ENCODE measurements around the gene TNRC6C. TPM values are rescaled to one million over a fixed set of nuclear protein-coding genes. Genes with fewer than 3 reads are reported as not detected.

TNRC6C gene
- total and polyA plus RNA-seq, 2 of the 13 experiments (the other 11 are each of a cell fraction or from before 2014, with no cell fraction given): 0.66 to 4.9 TPM

- TF ChIP-seq TBL1XR1 (IDR thresholded peaks at IDR 0.05; ENCODE audit: borderline replicate concordance, low read length, partially characterized antibody) (no peak), ZNF703 (CRISPR knock-in tag; IDR thresholded peaks at IDR 0.05; ENCODE audit: borderline replicate concordance) (no peak), SP1 (IDR thresholded peaks at IDR 0.05) (no peak), SP1 (CRISPR knock-in tag; IDR thresholded peaks at IDR 0.05) (no peak), ZNF329 (CRISPR knock-in tag; IDR thresholded peaks at IDR 0.05; ENCODE audit: low read depth) (no peak), ZBTB4 (CRISPR knock-in tag; IDR thresholded peaks at IDR 0.05; ENCODE audit: borderline replicate concordance) (no peak), TAF1 (CRISPR knock-in tag; IDR thresholded peaks at IDR 0.05) (no peak)
- TF ChIP-seq, protein P1, sequence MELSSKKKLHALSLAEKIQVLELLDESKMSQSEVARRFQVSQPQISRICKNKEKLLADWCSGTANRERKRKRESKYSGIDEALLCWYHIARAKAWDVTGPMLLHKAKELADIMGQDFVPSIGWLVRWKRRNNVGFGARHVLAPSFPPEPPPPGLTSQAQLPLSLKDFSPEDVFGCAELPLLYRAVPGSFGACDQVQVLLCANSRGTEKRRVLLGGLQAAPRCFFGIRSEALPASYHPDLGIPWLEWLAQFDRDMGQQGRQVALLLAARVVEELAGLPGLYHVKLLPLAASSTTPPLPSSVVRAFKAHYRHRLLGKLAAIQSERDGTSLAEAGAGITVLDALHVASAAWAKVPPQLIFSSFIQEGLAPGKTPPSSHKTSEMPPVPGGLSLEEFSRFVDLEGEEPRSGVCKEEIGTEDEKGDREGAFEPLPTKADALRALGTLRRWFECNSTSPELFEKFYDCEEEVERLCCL (CRISPR knock-in tag; IDR thresholded peaks at IDR 0.05; ENCODE audit: borderline replicate concordance): no peak
These were observed 147.0 kb downstream of the TNRC6C start (continued) for GRCh38 chr17:78105551-78105950.

GRCh38 chr17:78106211-78106610, 147.7 kb downstream of the TNRC6C start:
- H4K20me1 ChIP-seq (ENCODE audit: insufficient read depth, low read length): no peaks in the 10 kb centered on the region
- no peak overlapping the region for H3K4me3 ChIP-seq (replicated peaks in 1 of 3; ENCODE audit: insufficient read depth in 1 of 3, low read depth in 2 of 3, low read length in 3 of 3)
- no peaks in the 10 kb centered on the region for H3K79me2 ChIP-seq (ENCODE audit: insufficient read depth, low read length)
- DNase-seq (ENCODE audit: low spot score) (no peak), FAIRE-seq (no peak), ATAC-seq (no peak)
- peaks cover 39% of the 10 kb centered on the region for H3K4me1 ChIP-seq (ENCODE audit: insufficient read depth, low read length)
- H3K27ac ChIP-seq (ENCODE audit: extremely low read length, insufficient read depth, low read length): peak overlapping the region; percentile 52
- H3K9ac ChIP-seq (ENCODE audit: insufficient read depth, low read depth, low read length): no peak overlapping the region
- WGBS (ENCODE audit: low lambda C conversion rate): 91% methylated on average over 15 of the region's 15 CpGs
- H3K4me2 ChIP-seq (ENCODE audit: low read depth, low read length): peak overlapping the region; percentile 58; the same call in 1 of the 2 replicates
- intact Hi-C loops (cut with micrococcal nuclease; ENCODE audit: unreplicated experiment) (no loop called here), in situ Hi-C loops (cut with HindIII; ENCODE audit: extremely low pct_ligation_motif_present, low pct_unique_long_range_greater_than_20kb) (no loop called here)
- POLR2A ChIA-PET: interaction anchor here (0.8 to 1.0 kb wide), 3 partner anchors 21 to 81 kb away, joined by 3 to 4 read pairs (median 3); partner anchors contain the start of genes AFMID and TK1
- no peak overlapping the region for H2AFZ ChIP-seq (ENCODE audit: low read length)
- peaks cover 5% of the 10 kb centered on the region; the same call in 1 of the 2 replicates for H3K9me3 ChIP-seq (ENCODE audit: low read length)
- CTCF ChIA-PET (ENCODE audit: low intra/inter-chr PET ratio, low total read pairs): no interaction called here
- H3K36me3 ChIP-seq (replicated peaks in 1 of 2; ENCODE audit: control insufficient read depth in 1 of 2, insufficient read depth in 2 of 2, low read length in 2 of 2): peaks cover 3 to 29% of the 10 kb centered on the region in 2 experiments; a peak in 4 of 5 replicates
- no peaks in the 10 kb centered on the region for H3K27me3 ChIP-seq (ENCODE audit: control insufficient read depth in 1 of 2, insufficient read depth in 2 of 2, low read length in 2 of 2)
- no TSS peak for BruUV-seq (replicated peaks)
- TF ChIP-seq MBNL3 (CRISPR knock-in tag; conservative IDR thresholded peaks at IDR 0.05) (no peak), XBP1 (CRISPR knock-in tag; IDR thresholded peaks at IDR 0.05) (no peak), ZNF550 (CRISPR knock-in tag; IDR thresholded peaks at IDR 0.05; ENCODE audit: borderline replicate concordance) (no peak)
- TF ChIP-seq, protein P2, sequence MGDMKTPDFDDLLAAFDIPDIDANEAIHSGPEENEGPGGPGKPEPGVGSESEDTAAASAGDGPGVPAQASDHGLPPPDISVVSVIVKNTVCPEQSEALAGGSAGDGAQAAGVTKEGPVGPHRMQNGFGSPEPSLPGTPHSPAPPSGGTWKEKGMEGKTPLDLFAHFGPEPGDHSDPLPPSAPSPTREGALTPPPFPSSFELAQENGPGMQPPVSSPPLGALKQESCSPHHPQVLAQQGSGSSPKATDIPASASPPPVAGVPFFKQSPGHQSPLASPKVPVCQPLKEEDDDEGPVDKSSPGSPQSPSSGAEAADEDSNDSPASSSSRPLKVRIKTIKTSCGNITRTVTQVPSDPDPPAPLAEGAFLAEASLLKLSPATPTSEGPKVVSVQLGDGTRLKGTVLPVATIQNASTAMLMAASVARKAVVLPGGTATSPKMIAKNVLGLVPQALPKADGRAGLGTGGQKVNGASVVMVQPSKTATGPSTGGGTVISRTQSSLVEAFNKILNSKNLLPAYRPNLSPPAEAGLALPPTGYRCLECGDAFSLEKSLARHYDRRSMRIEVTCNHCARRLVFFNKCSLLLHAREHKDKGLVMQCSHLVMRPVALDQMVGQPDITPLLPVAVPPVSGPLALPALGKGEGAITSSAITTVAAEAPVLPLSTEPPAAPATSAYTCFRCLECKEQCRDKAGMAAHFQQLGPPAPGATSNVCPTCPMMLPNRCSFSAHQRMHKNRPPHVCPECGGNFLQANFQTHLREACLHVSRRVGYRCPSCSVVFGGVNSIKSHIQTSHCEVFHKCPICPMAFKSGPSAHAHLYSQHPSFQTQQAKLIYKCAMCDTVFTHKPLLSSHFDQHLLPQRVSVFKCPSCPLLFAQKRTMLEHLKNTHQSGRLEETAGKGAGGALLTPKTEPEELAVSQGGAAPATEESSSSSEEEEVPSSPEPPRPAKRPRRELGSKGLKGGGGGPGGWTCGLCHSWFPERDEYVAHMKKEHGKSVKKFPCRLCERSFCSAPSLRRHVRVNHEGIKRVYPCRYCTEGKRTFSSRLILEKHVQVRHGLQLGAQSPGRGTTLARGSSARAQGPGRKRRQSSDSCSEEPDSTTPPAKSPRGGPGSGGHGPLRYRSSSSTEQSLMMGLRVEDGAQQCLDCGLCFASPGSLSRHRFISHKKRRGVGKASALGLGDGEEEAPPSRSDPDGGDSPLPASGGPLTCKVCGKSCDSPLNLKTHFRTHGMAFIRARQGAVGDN (CRISPR knock-in tag; IDR thresholded peaks at IDR 0.05): 0 out of 2 replicates have a peak, but pooled peaks have one; percentile 12
- TF ChIP-seq, protein P3, sequence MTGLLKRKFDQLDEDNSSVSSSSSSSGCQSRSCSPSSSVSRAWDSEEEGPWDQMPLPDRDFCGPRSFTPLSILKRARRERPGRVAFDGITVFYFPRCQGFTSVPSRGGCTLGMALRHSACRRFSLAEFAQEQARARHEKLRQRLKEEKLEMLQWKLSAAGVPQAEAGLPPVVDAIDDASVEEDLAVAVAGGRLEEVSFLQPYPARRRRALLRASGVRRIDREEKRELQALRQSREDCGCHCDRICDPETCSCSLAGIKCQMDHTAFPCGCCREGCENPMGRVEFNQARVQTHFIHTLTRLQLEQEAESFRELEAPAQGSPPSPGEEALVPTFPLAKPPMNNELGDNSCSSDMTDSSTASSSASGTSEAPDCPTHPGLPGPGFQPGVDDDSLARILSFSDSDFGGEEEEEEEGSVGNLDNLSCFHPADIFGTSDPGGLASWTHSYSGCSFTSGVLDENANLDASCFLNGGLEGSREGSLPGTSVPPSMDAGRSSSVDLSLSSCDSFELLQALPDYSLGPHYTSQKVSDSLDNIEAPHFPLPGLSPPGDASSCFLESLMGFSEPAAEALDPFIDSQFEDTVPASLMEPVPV (CRISPR knock-in tag; IDR thresholded peaks at IDR 0.05): no peak
